H1 (cell line): ENCODE results near the gene IRF9. TPM values are rescaled to one million over a fixed set of nuclear protein-coding genes. Genes with fewer than 3 reads are reported as not detected.

Experiments
- CTCF ChIA-PET: fragments of 300-600 bp; sonication (Branson Sonifier 250); formaldehyde crosslinking; loops from one replicate; lab custom pipeline; 2021; ENCODE audit not compliant: partially characterized antibody; lab: Charles Lee
- POLR2A ChIA-PET: fragments of 300-600 bp; sonication (Branson Sonifier 250); formaldehyde crosslinking; loops from one replicate; lab custom pipeline; 2021; ENCODE audit warnings: inconsistent platforms; ENCODE audit not compliant: partially characterized antibody; lab: Charles Lee
- DNase-seq, 2 experiments: peaks; one replicate each; pipeline versions ENCODE4 v3.0.0 to v3.0.0-alpha.2; 2010 to 2022; ENCODE audit warnings: low spot score in 2 of 2, low read depth in 1 of 2, mixed read lengths in 1 of 2
- FAIRE-seq: peaks from 2 replicates; lab custom pipeline; 2011; peaks lifted over from hg19 to GRCh38; lab: Jason Lieb, UNC
- H2AFZ ChIP-seq: 2 replicates; pipeline ENCODE4 v1.8.1; 2012; ENCODE audit warnings: low read length, inconsistent platforms
- H2AK5ac ChIP-seq: 2 replicates; pipeline ENCODE4 v1.6.1; 2013; ENCODE audit warnings: low read depth, low read length
- H2BK120ac ChIP-seq: replicated peaks from 2 replicates; pipeline ENCODE3; 2013; ENCODE audit warnings: low read depth, low read length, inconsistent platforms
- H2BK12ac ChIP-seq: 2 replicates; pipeline ENCODE4 v1.6.1; 2013; ENCODE audit warnings: low read depth, low read length
- H2BK15ac ChIP-seq: 2 replicates; pipeline ENCODE4 v1.6.1; 2013; ENCODE audit warnings: low read length
- H2BK20ac ChIP-seq: 2 replicates; pipeline ENCODE4 v1.6.1; 2013; ENCODE audit warnings: low read length
- H2BK5ac ChIP-seq: 2 replicates; pipeline ENCODE4 v1.6.1; 2013; ENCODE audit warnings: low read depth, low read length
- H3K14ac ChIP-seq: 2 replicates; pipeline ENCODE4 v1.6.1; 2013; ENCODE audit warnings: inconsistent platforms; ENCODE audit not compliant: insufficient read length
- H3K18ac ChIP-seq: 2 replicates; pipeline ENCODE4 v1.6.1; 2013; ENCODE audit warnings: low read length; ENCODE audit errors: extremely low read depth
- H3K23ac ChIP-seq: 2 replicates; pipeline ENCODE4 v1.6.1; 2013; ENCODE audit warnings: inconsistent platforms; ENCODE audit not compliant: insufficient read length
- H3K23me2 ChIP-seq: 2 replicates; pipeline ENCODE4 v1.6.1; 2013; ENCODE audit warnings: low read depth, low read length
- H3K27ac ChIP-seq: 2 replicates; pipeline ENCODE4 v1.6.1; 2011; ENCODE audit warnings: low read depth, low read length, inconsistent platforms
- H3K27me3 ChIP-seq, 4 experiments: replicated peaks in 1 of 4; 1 replicate in 1 of 4; 2 replicates in 3 of 4; pipeline versions ENCODE4 v1.6.1 to v1.8.1; 2011 to 2013; ENCODE audit warnings: low read length in 3 of 4, mild to moderate bottlenecking in 3 of 4, inconsistent platforms in 2 of 4, mixed read lengths in 2 of 4, moderate library complexity in 1 of 4; ENCODE audit not compliant: control insufficient read depth in 3 of 4, insufficient read depth in 3 of 4; ENCODE audit errors: extremely low read depth in 1 of 4
- H3K36me3 ChIP-seq, 4 experiments: 2 replicates each; pipeline versions ENCODE4 v1.6.1 to v1.8.1; 2011 to 2013; ENCODE audit warnings: mild to moderate bottlenecking in 4 of 4, low read length in 3 of 4, moderate library complexity in 2 of 4, control low read depth in 1 of 4, inconsistent platforms in 1 of 4; ENCODE audit not compliant: insufficient read depth in 4 of 4, control insufficient read depth in 2 of 4
- H3K4ac ChIP-seq: replicated peaks from 2 replicates; pipeline ENCODE3; 2013; ENCODE audit warnings: low read length, low read depth, mixed read lengths, inconsistent platforms; ENCODE audit not compliant: insufficient read length
- H3K4me1 ChIP-seq, 4 experiments: replicated peaks in 1 of 4; 1 replicate in 1 of 4; 2 replicates in 3 of 4; pipeline versions ENCODE4 v1.6.1 to v1.8.1; 2011 to 2013; ENCODE audit warnings: low read length in 3 of 4, inconsistent platforms in 2 of 4, mixed read lengths in 1 of 4; ENCODE audit not compliant: insufficient read depth in 4 of 4, control insufficient read depth in 3 of 4
- H3K4me2 ChIP-seq, 2 experiments: 2 replicates each; pipeline versions ENCODE4 v1.6.1 to v1.8.1; 2011 to 2013; ENCODE audit warnings: low read depth in 2 of 2, low read length in 2 of 2, control low read depth in 1 of 2, inconsistent platforms in 1 of 2, mild to moderate bottlenecking in 1 of 2; ENCODE audit not compliant: insufficient read depth in 1 of 2
- H3K4me3 ChIP-seq, 4 experiments: fragments of 200-600, 300-600 bp in 1 of 4; sonication (generic), shearing (Covaris generic), sonication (Bioruptor Twin) in 1 of 4; 2 replicates each; pipeline versions ENCODE4 v1.5.1 to v1.8.1; 2011 to 2016; ENCODE audit warnings: low read length in 4 of 4, low read depth in 3 of 4, control low read depth in 2 of 4, inconsistent platforms in 2 of 4, mild to moderate bottlenecking in 2 of 4, mixed read lengths in 1 of 4, moderate library complexity in 1 of 4; ENCODE audit not compliant: insufficient read depth in 2 of 4; ENCODE audit errors: extremely low read depth in 1 of 4
- H3K56ac ChIP-seq: replicated peaks from 2 replicates; pipeline ENCODE3; 2013; ENCODE audit warnings: low read depth, mild to moderate bottlenecking, mixed read lengths, low read length, inconsistent platforms; ENCODE audit not compliant: insufficient read length
- H3K79me1 ChIP-seq: 2 replicates; pipeline ENCODE4 v1.6.1; 2013; ENCODE audit warnings: low read depth, low read length, control low read depth
- H3K79me2 ChIP-seq, 2 experiments: 2 replicates each; pipeline versions ENCODE4 v1.6.1 to v1.8.1; 2012 to 2013; ENCODE audit warnings: low read length in 2 of 2, mild to moderate bottlenecking in 2 of 2, inconsistent platforms in 1 of 2; ENCODE audit not compliant: insufficient read depth in 2 of 2, control insufficient read depth in 1 of 2
- H3K9ac ChIP-seq, 4 experiments: replicated peaks in 1 of 4; 1 replicate in 1 of 4; 2 replicates in 3 of 4; pipeline versions ENCODE4 v1.6.1 to v1.8.1; 2011 to 2013; ENCODE audit warnings: low read depth in 3 of 4, low read length in 3 of 4, control low read depth in 2 of 4, mild to moderate bottlenecking in 2 of 4, moderate library complexity in 2 of 4, inconsistent platforms in 1 of 4; ENCODE audit errors: extremely low read depth in 1 of 4
- H3K9me3 ChIP-seq, 2 experiments: 2 replicates each; pipeline versions ENCODE4 v1.6.1 to v1.8.1; 2012 to 2013; ENCODE audit warnings: mild to moderate bottlenecking in 2 of 2, moderate library complexity in 2 of 2, control low read depth in 1 of 2, inconsistent platforms in 1 of 2, low read depth in 1 of 2, low read length in 1 of 2, mixed read lengths in 1 of 2; ENCODE audit not compliant: insufficient read depth in 2 of 2
- H4K20me1 ChIP-seq, 2 experiments: replicated peaks in 1 of 2; 2 replicates each; pipeline versions ENCODE3 to v1.8.1; 2011 to 2013; ENCODE audit warnings: inconsistent platforms in 2 of 2, low read length in 2 of 2, mild to moderate bottlenecking in 1 of 2; ENCODE audit not compliant: insufficient read depth in 2 of 2, control insufficient read depth in 1 of 2
- H4K5ac ChIP-seq: 2 replicates; pipeline ENCODE4 v1.6.1; 2013; ENCODE audit warnings: low read length, low read depth, mixed read lengths, inconsistent platforms; ENCODE audit not compliant: insufficient read length
- H4K8ac ChIP-seq: 2 replicates; pipeline ENCODE4 v1.8.0; 2013; ENCODE audit warnings: mild to moderate bottlenecking, moderate library complexity, low read length, inconsistent platforms; ENCODE audit not compliant: insufficient read depth; ENCODE audit errors: extremely low read depth
- H4K91ac ChIP-seq: replicated peaks from 2 replicates; pipeline ENCODE3; 2013; ENCODE audit warnings: low read length, mixed read lengths, inconsistent platforms; ENCODE audit not compliant: insufficient read length
- EGR1 ChIP-seq: IDR thresholded peaks from 2 replicates; pipeline ENCODE4 v1.6.1; 2011; ENCODE audit warnings: low read depth, low read length, borderline replicate concordance
- EP300 ChIP-seq, 2 experiments: IDR thresholded peaks; 1 replicate in 1 of 2; 2 replicates in 1 of 2; pipeline ENCODE4 v1.6.1; 2011 to 2012; ENCODE audit warnings: low read depth in 2 of 2, low read length in 2 of 2, mild to moderate bottlenecking in 2 of 2, borderline replicate concordance in 1 of 2, inconsistent platforms in 1 of 2, moderate library complexity in 1 of 2
- HDAC6 ChIP-seq: IDR thresholded peaks from one replicate; pipeline ENCODE4 v1.7.1; 2012; ENCODE audit warnings: low read depth, mild to moderate bottlenecking, inconsistent platforms, low read length, moderate library complexity
- RAD21 ChIP-seq, 2 experiments: IDR thresholded peaks in 1 of 2; conservative IDR thresholded peaks in 1 of 2; 2 replicates each; pipeline ENCODE4 v1.6.1; 2011; ENCODE audit warnings: low read depth in 2 of 2, low read length in 2 of 2, improper control_type of control experiment in 1 of 2, inconsistent platforms in 1 of 2, mild to moderate bottlenecking in 1 of 2, moderate library complexity in 1 of 2
- SIN3A ChIP-seq, 2 experiments: IDR thresholded peaks in 1 of 2; conservative IDR thresholded peaks in 1 of 2; 2 replicates each; pipeline ENCODE4 v1.6.1; 2011 to 2012; ENCODE audit warnings: low read length in 2 of 2, improper control_type of control experiment in 1 of 2, low read depth in 1 of 2, mild to moderate bottlenecking in 1 of 2
- ZNF274 ChIP-seq: IDR thresholded peaks from 2 replicates; pipeline ENCODE4 v1.7.0; 2012; ENCODE audit warnings: low read length, borderline replicate concordance; ENCODE audit errors: extremely low read depth
- WGBS, 2 experiments: shearing (Covaris generic) in 1 of 2; methylation state at CpG; one replicate each; pipeline versions ENCODE4 v1.1.6 to v1.1.7; 2013 to 2015; ENCODE audit warnings: low lambda C conversion rate in 2 of 2, mixed read lengths in 2 of 2, inconsistent platforms in 1 of 2, low coverage in 1 of 2, missing lambda C conversion rate in 1 of 2; ENCODE audit not compliant: insufficient replicate concordance in 2 of 2, insufficient coverage in 1 of 2, insufficient read length in 1 of 2; ENCODE audit errors: extremely low coverage in 1 of 2, missing lambda C conversion rate in 1 of 2; 5-methylcytosine and 5-hydroxymethylcytosine counted together
- polyA plus RNA-seq, 7 experiments: library from polyadenylated mRNA; depleted of rRNA in 3 of 7; stranded (reverse) in 5 of 7; unstranded in 2 of 7; fragments of >200 nt in 5 of 7; fragments of 200-250 nt in 2 of 7; gene quantifications; 1 replicate in 5 of 7; 2 replicates in 1 of 7; 4 replicates in 1 of 7; pipeline versions ENCODE4 v1.2.1 to v1.2.3, GENCODE V29; 2011 to 2013; ENCODE audit warnings: missing spikeins in 2 of 7, mixed read lengths in 2 of 7
- total RNA-seq: library from RNA; stranded (reverse); fragmentation: NEBNext Ultra II Directional; extraction: Animal tissue kit (Norgen Biotek cat#: 25700); gene quantifications from 2 replicates; pipeline ENCODE4 v1.2.1, GENCODE V29; 2021
- TF ChIP-seq, protein P1 (sequence below): IDR thresholded peaks from 2 replicates; pipeline ENCODE4 v1.6.1; 2011; ENCODE audit warnings: low read length, improper control_type of control experiment

Gene IRF9
- total and polyA plus RNA-seq, 2 of the 8 experiments (the other 6 are each of a cell fraction or from before 2014, with no cell fraction given): 11.4 to 13.2 TPM

DNA sequence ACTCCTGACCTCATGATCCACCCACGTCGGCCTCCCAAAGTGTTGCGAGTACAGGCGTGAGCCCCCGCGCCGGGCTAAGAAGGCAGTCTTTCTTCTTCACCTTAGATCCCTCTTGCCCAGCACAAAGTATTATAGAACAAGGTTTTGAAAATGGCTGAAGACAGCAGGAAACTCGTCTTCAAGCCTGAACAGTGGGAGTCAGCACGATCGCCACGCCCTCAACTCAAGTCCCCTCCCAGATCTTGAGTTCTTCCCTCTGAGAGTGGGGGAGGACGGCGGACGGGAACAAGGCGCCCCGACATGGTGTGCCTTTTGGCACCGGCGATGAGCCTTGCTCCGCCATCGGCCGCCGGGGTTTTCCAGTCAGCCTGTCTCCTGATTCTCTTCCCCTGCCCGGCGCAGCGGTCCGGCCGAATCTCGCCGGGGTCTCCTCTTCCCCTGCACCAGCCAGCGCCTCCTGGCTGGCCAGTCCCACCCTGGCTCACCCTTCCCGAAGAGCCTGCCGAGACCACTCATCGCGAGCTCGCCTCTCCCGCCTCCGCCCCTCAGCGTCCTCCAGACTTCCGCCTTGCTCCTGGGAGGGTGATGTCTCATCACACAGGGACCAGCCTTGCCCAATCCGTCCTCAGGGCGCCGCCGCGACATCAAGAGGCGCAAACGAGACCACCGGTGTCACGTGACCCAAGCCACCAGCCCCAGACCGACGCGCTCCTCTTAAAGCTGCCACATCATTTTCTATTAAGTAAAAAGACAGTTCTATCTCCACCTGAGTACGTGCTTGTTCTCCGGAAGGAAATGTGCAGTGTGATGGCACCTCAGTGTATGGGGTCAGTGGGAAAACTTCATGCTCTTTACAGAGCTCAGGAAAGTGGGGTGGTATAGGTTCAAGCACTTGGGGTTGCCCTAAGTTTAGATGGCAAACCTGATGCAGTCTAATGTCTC, 52.1 kb downstream of the IRF9 start, which contains the start of gene CHMP4A:
CHMP4A (minus strand) TSS at position 565 of the 942 bp plus-strand sequence; CDS start at position 516, 49 bp downstream.
- peak within 1 kb of the TSS; percentile 91 for H2BK5ac ChIP-seq
- H3K27ac ChIP-seq: peak within 1 kb of the TSS; percentile 99
- peak within 1 kb of the TSS; percentile 83; the same call in 1 of the 2 replicates for H3K18ac ChIP-seq
- no peak within 1 kb of the TSS for H3K23ac ChIP-seq
- H2AFZ ChIP-seq: 0 out of 2 replicates have a peak within 1 kb of the TSS, but pooled peaks have one; percentile 72
- H3K56ac ChIP-seq: peak within 1 kb of the TSS; percentile 56
- no peak within 1 kb of the TSS for H2BK20ac ChIP-seq
- DNase-seq: peak; percentile 91 to 94
- CTCF ChIA-PET: interaction anchor here (1.0 to 2.1 kb wide), 9 partner anchors 9 to 119 kb away, joined by 3 to 9 read pairs (median 4); partner anchors contain the start of genes IPO4 and PSME2
- H3K9ac ChIP-seq: peak within 1 kb of the TSS; percentile 91 to 98 (median 96)
- no peak for FAIRE-seq
- no peak within 1 kb of the TSS for H3K14ac ChIP-seq
- peak within 1 kb of the TSS; percentile 80 to 90 for H3K4me2 ChIP-seq
- H3K23me2 ChIP-seq: peaks cover 8% of the 10 kb centered on the region
- no peaks in the 10 kb centered on the region for H3K79me1 ChIP-seq
- 0 out of 2 replicates have a peak within 1 kb of the TSS, but pooled peaks have one; percentile 5 for H2AK5ac ChIP-seq
- peaks cover 12 to 26% (median 24%) of the 10 kb centered on the region in 4 experiments; a peak in 7 of 8 replicates for H3K36me3 ChIP-seq
- no peak within 1 kb of the TSS for H2BK12ac ChIP-seq
- H3K4ac ChIP-seq: peak within 1 kb of the TSS; percentile 73
- peak within 1 kb of the TSS; percentile 74 for H4K5ac ChIP-seq
- WGBS, 2 experiments: 1% methylated on average over 50 of the region's 53 CpGs; no CpG with 5 or more reads in 1 of the 2 experiments
- no peak within 1 kb of the TSS for H2BK120ac ChIP-seq
- H3K79me2 ChIP-seq: peaks cover 0 to 3% of the 10 kb centered on the region in 2 experiments; a peak in 1 of 4 replicates
- no peak within 1 kb of the TSS for H2BK15ac ChIP-seq
- POLR2A ChIA-PET: interaction anchor here (0.6 to 11.1 kb wide), 31 partner anchors 9 to 217 kb away, joined by 3 to 119 read pairs (median 4); partner anchors contain the start of genes DHRS1, EMC9, GMPR2 and IPO4
- H4K91ac ChIP-seq: no peak within 1 kb of the TSS
- H3K9me3 ChIP-seq: no peaks in the 10 kb centered on the region
- H3K27me3 ChIP-seq: no peaks in the 10 kb centered on the region
- H3K4me1 ChIP-seq: peaks cover 0 to 5% (median 2%) of the 10 kb centered on the region in 4 experiments; a peak in 1 of 7 replicates
- no peaks in the 10 kb centered on the region for H4K20me1 ChIP-seq
- H3K4me3 ChIP-seq: peak within 1 kb of the TSS; percentile 68 to 97 (median 92)
- peak within 1 kb of the TSS; percentile 97; the same call in 1 of the 2 replicates for H4K8ac ChIP-seq
- TF ChIP-seq SIN3A (conservative IDR thresholded peaks at IDR 0.05 in 1 of 2, IDR thresholded peaks at IDR 0.05 in 1 of 2; ENCODE audit: low read depth in 1 of 2, low read length in 2 of 2): peak in 1 of 2 experiments; percentile 75; a peak in 1 of 4 replicates
- no peak for TF ChIP-seq EP300 (IDR thresholded peaks at IDR 0.05; ENCODE audit: borderline replicate concordance in 1 of 2, low read depth in 2 of 2, low read length in 2 of 2)
- no peak; a peak in 1 of 4 replicates for TF ChIP-seq RAD21 (IDR thresholded peaks at IDR 0.05 in 1 of 2, conservative IDR thresholded peaks at IDR 0.05 in 1 of 2; ENCODE audit: low read depth in 2 of 2, low read length in 2 of 2)
- TF ChIP-seq, protein P1, sequence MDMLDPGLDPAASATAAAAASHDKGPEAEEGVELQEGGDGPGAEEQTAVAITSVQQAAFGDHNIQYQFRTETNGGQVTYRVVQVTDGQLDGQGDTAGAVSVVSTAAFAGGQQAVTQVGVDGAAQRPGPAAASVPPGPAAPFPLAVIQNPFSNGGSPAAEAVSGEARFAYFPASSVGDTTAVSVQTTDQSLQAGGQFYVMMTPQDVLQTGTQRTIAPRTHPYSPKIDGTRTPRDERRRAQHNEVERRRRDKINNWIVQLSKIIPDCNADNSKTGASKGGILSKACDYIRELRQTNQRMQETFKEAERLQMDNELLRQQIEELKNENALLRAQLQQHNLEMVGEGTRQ: peak; percentile 97
- no peak for TF ChIP-seq HDAC6
- no peak for TF ChIP-seq ZNF274
- no peak for TF ChIP-seq EGR1
